Pancreas (tissue), 10 donors: Measurements from ENCODE around the gene ADCY7. TPM values are rescaled to one million over a fixed set of nuclear protein-coding genes. Genes with fewer than 3 reads are reported as not detected.

Experiments used
- ATAC-seq, 4 donors: fragments of 200-7000 bp; cut with Tn5 transposase; one replicate each; pipeline versions ENCODE4 v1.8.0 to v1.9.1; 2020; ENCODE audit warnings: mild to moderate bottlenecking in 4 of 4, moderate library complexity in 4 of 4
- DNase-seq, 6 donors: peaks; one replicate each; pipeline ENCODE4 v3.0.0-alpha.2; 2020
- FAIRE-seq: peaks from 2 replicates; lab custom pipeline; 2012; peaks lifted over from hg19 to GRCh38; lab: Jason Lieb, UNC
- H3K27ac ChIP-seq, 4 donors: fragments of 200-600 bp; sonication (generic); 1 replicate in 3 of 4; 2 replicates in 1 of 4; pipeline versions ENCODE4 v1.5.0 to v1.8.0; 2020
- H3K27me3 ChIP-seq, 4 donors: fragments of 200-600 bp; one replicate each; pipeline ENCODE4 v1.8.0; 2021
- H3K36me3 ChIP-seq, 3 donors: fragments of 200-600 bp; sonication (generic) in 1 of 3; one replicate each; pipeline versions ENCODE4 v1.5.0 to v1.8.0; 2020 to 2021
- H3K4me1 ChIP-seq, 3 donors: fragments of 200-600 bp; one replicate each; pipeline ENCODE4 v1.8.0; 2021
- H3K4me3 ChIP-seq, 4 donors: fragments of 200-600 bp; sonication (generic) in 2 of 4; one replicate each; pipeline versions ENCODE4 v1.5.0 to v1.8.0; 2020 to 2021
- H3K9me3 ChIP-seq, 4 donors: fragments of 200-600 bp; one replicate each; pipeline ENCODE4 v1.8.0; 2021
- WGBS, 2 donors: extraction: QIAGEN DNeasy Blood & Tissue Kit; methylation state at CpG; one replicate each; pipeline ENCODE4 v1.1.7; 2013; 5-methylcytosine and 5-hydroxymethylcytosine counted together
- intact Hi-C, 3 donors: fragments of 100-400 bp; cut with DNase I; formaldehyde crosslinking; loops; one replicate each; pipeline versions ENCODE4 v1.11.1 to v1.14.2; 2022
- polyA plus RNA-seq, 2 donors: library from polyadenylated mRNA; stranded (reverse); fragments of 200-250 nt; gene quantifications; one replicate each; pipeline ENCODE4 v1.2.3, GENCODE V29; 2013
- total RNA-seq, 6 donors: library from RNA; stranded (reverse); fragmentation: NEBNext Ultra II Directional in 4 of 6; extraction: Animal tissue kit (Norgen Biotek cat#: 25700) in 4 of 6; gene quantifications; one replicate each; pipeline versions ENCODE4 v1.2.1 to v1.2.4, GENCODE V29; 2021 to 2023
- TF ChIP-seq, protein P1 (sequence below), 4 donors: fragments of 200-600 bp; sonication (generic) in 3 of 4; IDR thresholded peaks; one replicate each; pipeline versions ENCODE4 v1.5.0 to v1.8.0; 2021; ENCODE audit warnings: antibody characterized with exemption in 4 of 4
- donor health status: healthy with polysubstance abuse.
- donor health status: DM: no; HTN: no; CAD: no; lungs with moderate emphysema.
- donor health status: DM: no; HTN: no; CAD: no.
- donor health status: control.
- donor health status: control.
- donor health status: Bipolar disorder and iron deficiency.
- donor health status: DM: yes; HTN: yes; CAD: no.
- donor health status: DM: no; HTN: no; CAD: no.
- donor health status: DM: no; HTN: no; CAD: no.
- donor health status: DM: yes; HTN: yes; CAD: no.

ADCY7 gene
- total and polyA plus RNA-seq, 8 donors = 1.9 to 21.1 (median 4.3) TPM

DNA sequence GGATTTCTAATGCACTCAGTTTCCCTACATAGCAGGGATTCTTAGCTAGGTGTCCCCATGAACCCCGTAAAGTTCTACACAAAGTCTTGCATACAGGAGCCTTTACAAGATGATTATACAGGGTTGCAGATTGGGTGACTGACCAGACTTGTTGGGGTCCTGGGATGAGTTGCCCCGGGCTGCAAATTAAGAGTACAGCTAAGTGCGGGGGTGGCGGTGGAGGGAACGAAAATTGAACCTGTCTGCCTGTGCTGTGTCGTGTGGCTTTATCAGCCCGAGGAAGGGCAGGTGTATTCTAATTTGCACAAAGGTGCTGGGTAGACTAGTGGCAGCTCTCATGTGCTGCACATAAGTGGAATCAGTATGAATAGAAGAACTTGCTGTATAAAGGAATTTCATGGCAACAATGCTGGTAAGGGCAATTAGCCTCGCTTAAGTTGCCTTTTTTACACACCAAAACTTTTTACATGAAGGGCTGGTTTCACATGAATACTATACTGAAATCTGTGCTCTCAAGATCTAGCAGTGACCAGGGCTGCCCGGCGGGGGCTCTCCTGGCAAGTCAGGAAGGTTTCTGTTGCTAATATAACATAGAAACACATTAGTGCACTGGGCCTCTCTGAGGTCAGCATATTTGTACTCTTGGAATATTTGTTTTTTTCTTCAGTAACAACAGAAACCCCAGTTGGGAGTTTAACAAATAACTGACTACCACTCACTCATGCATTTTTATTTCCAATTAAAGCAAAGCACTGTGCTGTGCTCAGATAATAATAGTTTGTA lies 50.7 kb downstream of the ADCY7 start:
- FAIRE-seq (no peak), DNase-seq (no peak), ATAC-seq (peak in 1 of 4 donors; percentile 19)
- no peak overlapping the region for H3K4me3 ChIP-seq
- intact Hi-C loops = no loop called here
- no peaks in the 10 kb centered on the region for H3K27me3 ChIP-seq
- H3K4me1 ChIP-seq = no peaks in the 10 kb centered on the region
- TF ChIP-seq, protein P1, sequence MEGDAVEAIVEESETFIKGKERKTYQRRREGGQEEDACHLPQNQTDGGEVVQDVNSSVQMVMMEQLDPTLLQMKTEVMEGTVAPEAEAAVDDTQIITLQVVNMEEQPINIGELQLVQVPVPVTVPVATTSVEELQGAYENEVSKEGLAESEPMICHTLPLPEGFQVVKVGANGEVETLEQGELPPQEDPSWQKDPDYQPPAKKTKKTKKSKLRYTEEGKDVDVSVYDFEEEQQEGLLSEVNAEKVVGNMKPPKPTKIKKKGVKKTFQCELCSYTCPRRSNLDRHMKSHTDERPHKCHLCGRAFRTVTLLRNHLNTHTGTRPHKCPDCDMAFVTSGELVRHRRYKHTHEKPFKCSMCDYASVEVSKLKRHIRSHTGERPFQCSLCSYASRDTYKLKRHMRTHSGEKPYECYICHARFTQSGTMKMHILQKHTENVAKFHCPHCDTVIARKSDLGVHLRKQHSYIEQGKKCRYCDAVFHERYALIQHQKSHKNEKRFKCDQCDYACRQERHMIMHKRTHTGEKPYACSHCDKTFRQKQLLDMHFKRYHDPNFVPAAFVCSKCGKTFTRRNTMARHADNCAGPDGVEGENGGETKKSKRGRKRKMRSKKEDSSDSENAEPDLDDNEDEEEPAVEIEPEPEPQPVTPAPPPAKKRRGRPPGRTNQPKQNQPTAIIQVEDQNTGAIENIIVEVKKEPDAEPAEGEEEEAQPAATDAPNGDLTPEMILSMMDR (IDR thresholded peaks at IDR 0.05) = no peak
- WGBS, 2 donors = 89% methylated on average over 10 of the region's 10 CpGs
- H3K9me3 ChIP-seq = no peaks in the 10 kb centered on the region
- H3K36me3 ChIP-seq = peaks cover 7 to 70% (median 36%) of the 10 kb centered on the region in 3 donors
- H3K27ac ChIP-seq = no peak overlapping the region

DNA sequence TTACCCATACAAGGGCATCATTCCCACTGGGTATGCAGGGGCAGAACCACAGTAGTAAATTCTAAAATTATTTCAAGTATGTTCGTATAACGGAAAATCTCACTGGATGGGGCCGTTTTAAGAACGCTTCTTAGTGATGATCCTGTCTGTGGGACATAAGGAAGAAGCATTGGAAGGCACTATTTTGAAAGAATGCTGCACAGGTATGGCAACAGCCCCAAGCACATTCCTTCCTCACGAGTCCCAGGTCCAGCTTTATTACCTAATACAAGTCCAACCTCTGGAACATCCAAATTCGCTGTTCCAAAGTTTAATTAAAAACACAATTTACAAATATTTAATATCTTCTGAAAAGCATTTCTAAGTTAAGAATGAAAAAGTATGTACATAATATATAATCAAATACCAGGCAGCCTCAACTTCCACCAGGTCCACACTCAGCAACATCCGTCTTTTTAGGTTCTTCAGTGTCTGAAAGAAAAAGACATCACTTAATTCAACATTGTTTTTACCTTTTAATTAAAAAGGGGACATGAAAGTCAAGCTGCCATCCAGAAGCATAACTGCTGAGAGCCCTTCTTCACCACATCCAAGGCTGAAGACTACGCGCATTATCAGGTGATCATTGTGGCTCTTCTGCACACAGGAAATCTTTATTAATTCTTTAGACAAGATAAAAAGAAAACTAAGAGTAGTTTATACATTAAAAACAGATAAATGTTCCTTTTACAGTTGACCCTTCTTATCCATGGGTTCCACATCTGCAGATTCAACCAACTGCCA lies 52.6 kb downstream of the ADCY7 start:
- ATAC-seq = no peak
- Histone ChIP-seq H3K4me1 (no peaks in the 10 kb centered on the region), H3K27ac (no peak overlapping the region), H3K4me3 (no peak overlapping the region), H3K9me3 (no peaks in the 10 kb centered on the region), H3K36me3 (peaks cover 7 to 80% (median 36%) of the 10 kb centered on the region in 3 donors), H3K27me3 (no peaks in the 10 kb centered on the region)
- TF ChIP-seq, protein P1 (IDR thresholded peaks at IDR 0.05) = no peak
- intact Hi-C loops = no loop called here
- WGBS, 2 donors = 91 to 95% methylated on average over 9 of the region's 9 CpGs
- FAIRE-seq = no peak
- DNase-seq = no peak

DNA sequence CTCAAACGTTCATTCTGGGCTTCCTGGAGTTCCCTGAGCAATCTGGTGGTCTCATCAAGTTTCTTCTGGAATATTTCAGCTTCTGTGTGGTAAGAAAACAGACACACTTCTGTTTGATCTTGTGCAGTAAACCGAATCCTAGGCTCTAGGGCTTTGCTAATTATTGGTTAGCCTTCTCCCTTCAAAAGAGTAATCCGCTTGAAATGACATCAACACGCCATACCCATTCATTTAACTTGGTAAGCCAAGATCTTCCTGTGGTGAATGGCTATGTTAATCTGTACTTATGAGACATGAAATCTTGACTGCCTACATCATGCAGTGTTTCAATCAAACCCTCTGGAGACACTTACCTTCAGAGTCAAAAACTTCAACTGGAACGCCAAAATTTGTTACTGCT lies 54.0 kb downstream of the ADCY7 start:
- intact Hi-C loops = no loop called here
- ATAC-seq (no peak), FAIRE-seq (no peak), DNase-seq (no peak)
- Histone ChIP-seq H3K4me1 (no peaks in the 10 kb centered on the region), H3K4me3 (no peak overlapping the region), H3K36me3 (peaks cover 5 to 74% (median 37%) of the 10 kb centered on the region in 3 donors), H3K27ac (no peak overlapping the region), H3K9me3 (no peaks in the 10 kb centered on the region), H3K27me3 (no peaks in the 10 kb centered on the region)
- 83 to 86% methylated on average over 5 of the region's 5 CpGs for WGBS, 2 donors
- TF ChIP-seq, protein P1 (IDR thresholded peaks at IDR 0.05) = no peak

DNA sequence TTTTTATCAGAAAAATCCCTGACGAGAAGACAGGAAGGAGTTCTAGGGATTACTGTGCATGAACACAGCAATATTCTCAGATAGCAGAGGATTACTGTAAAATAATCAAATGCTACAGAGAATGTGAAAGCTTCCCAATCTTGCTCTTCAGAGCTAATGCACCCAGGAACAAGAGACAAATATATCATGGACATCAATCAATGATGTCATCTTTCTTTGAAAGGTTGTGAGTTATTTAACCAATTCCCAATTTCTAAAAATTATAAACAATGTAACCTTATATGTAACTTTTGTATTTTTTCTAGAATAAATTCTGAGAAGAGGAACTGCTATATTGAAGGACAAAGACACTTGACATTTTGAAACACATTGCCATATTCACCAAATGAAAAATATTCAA lies 56.0 kb downstream of the ADCY7 start:
- no peak for FAIRE-seq
- Histone ChIP-seq H3K27ac (no peak overlapping the region), H3K4me3 (no peak overlapping the region), H3K27me3 (no peaks in the 10 kb centered on the region), H3K9me3 (no peaks in the 10 kb centered on the region), H3K36me3 (peaks cover 5 to 62% (median 25%) of the 10 kb centered on the region in 3 donors), H3K4me1 (no peaks in the 10 kb centered on the region)
- TF ChIP-seq, protein P1 (IDR thresholded peaks at IDR 0.05) = no peak
- ATAC-seq = no peak
- intact Hi-C loops = no loop called here
- no peak for DNase-seq
- 65 to 91% methylated on average over 1 of the region's 1 CpG for WGBS, 2 donors
